Thyroid gland (tissue), 4 donors: Measurements from ENCODE around the gene FCGR3A. TPM values are rescaled to one million over a fixed set of nuclear protein-coding genes. Genes with fewer than 3 reads are reported as not detected.
"Not testable (repeated sequence)": the region's sequence is repeated elsewhere in the genome, so short reads cannot be mapped to it uniquely, and the experiment has no call there.

ENCODE experiments used
- DNase-seq, 2 donors: peaks; one replicate each; pipeline ENCODE4 v3.0.0-alpha.2; 2019
- H3K27ac ChIP-seq, 3 donors: fragments of 200-600 bp; sonication (generic); 1 replicate in 2 of 3; 2 replicates in 1 of 3; pipeline ENCODE4 v1.5.1; 2016 to 2019; ENCODE audit warnings: mild to moderate bottlenecking in 1 of 3, moderate library complexity in 1 of 3
- H3K27me3 ChIP-seq: fragments of 200-600 bp; sonication (generic); one replicate; pipeline ENCODE4 v1.5.1; 2019
- H3K36me3 ChIP-seq, 2 donors: fragments of 200-600 bp; sonication (generic); one replicate each; pipeline ENCODE4 v1.5.1; 2016 to 2019
- H3K4me1 ChIP-seq, 2 donors: fragments of 200-600 bp; sonication (generic); one replicate each; pipeline ENCODE4 v1.5.1; 2017 to 2019
- H3K4me3 ChIP-seq, 3 donors: fragments of 200-600 bp; sonication (generic); replicated peaks in 1 of 3; 1 replicate in 2 of 3; 2 replicates in 1 of 3; pipeline ENCODE4 v1.5.1; 2016; ENCODE audit warnings: mild to moderate bottlenecking in 1 of 3
- H3K9me3 ChIP-seq: fragments of 200-600 bp; sonication (generic); one replicate; pipeline ENCODE4 v1.5.1; 2017
- CTCF ChIP-seq, 6 experiments: fragments of 200-600 bp in 3 of 6; fragments of 450-650 bp in 3 of 6; sonication (generic) in 3 of 6; IDR thresholded peaks; one replicate each; pipeline ENCODE4 v1.5.1; 2016 to 2019; ENCODE audit warnings: antibody characterized with exemption in 6 of 6, mild to moderate bottlenecking in 2 of 6, inconsistent platforms in 1 of 6, moderate library complexity in 1 of 6
- POLR2A ChIP-seq, 2 donors: fragments of 450-650 bp; IDR thresholded peaks; one replicate each; pipeline ENCODE4 v1.6.1; 2017; ENCODE audit warnings: antibody characterized with exemption in 2 of 2, mild to moderate bottlenecking in 2 of 2, moderate library complexity in 1 of 2
- WGBS, 2 donors: methylation state at CpG; one replicate each; pipeline ENCODE4 v1.1.5; 2017; 5-methylcytosine and 5-hydroxymethylcytosine counted together
- intact Hi-C: fragments of 100-400 bp; cut with DNase I; formaldehyde crosslinking; loops from one replicate; pipeline ENCODE4 v1.15.1; 2023
- total RNA-seq, 4 donors: library from RNA; depleted of rRNA; stranded (reverse); fragments of >200 nt; gene quantifications; one replicate each; pipeline ENCODE4 v1.2.3, GENCODE V29; 2016

Gene FCGR3A
- total RNA-seq: 10 to 100 TPM in 1 of 4 donors, 1 to 10 TPM in 3; 1.7 to 11.7 (median 7.6) TPM

- H3K4me1 ChIP-seq: no peaks in the 10 kb centered on the region
- 84 to 90% methylated on average over 2 of the region's 2 CpGs for WGBS, 2 donors
- no peaks in the 10 kb centered on the region for H3K36me3 ChIP-seq
- intact Hi-C loops: no loop called here
- DNase-seq: no peak
- no peaks in the 10 kb centered on the region for H3K27me3 ChIP-seq
- no peaks in the 10 kb centered on the region for H3K9me3 ChIP-seq
- H3K27ac ChIP-seq: no peak within 1 kb of the TSS
- TF ChIP-seq CTCF (IDR thresholded peaks at IDR 0.05) (no peak), POLR2A (IDR thresholded peaks at IDR 0.05) (no peak)
- no peak within 1 kb of the TSS for H3K4me3 ChIP-seq
Measured at GRCh38 chr1:161549652-161550051, at the start of gene FCGR3A. Gene FCGR3A, minus strand, starts transcription at chr1:161549818. Its CDS starts 82 bp downstream, at chr1:161549736.

GRCh38 chr1:161597077-161597476, 47.5 kb upstream of the FCGR3A start:
- intact Hi-C loops, H3K36me3 ChIP-seq, H3K9me3 ChIP-seq, H3K27ac ChIP-seq, DNase-seq, H3K4me3 ChIP-seq, H3K4me1 ChIP-seq, H3K27me3 ChIP-seq: not testable (repeated sequence)
- 95% methylated on average over 3 of the region's 3 CpGs for WGBS, 2 donors

- H3K9me3 ChIP-seq, H3K36me3 ChIP-seq, H3K4me3 ChIP-seq, intact Hi-C loops, H3K4me1 ChIP-seq, DNase-seq, H3K27me3 ChIP-seq: not testable (repeated sequence)
- peak overlapping the region in 1 of 3 donors; percentile 28 for H3K27ac ChIP-seq
- 78 to 85% methylated on average over 2 of the region's 2 CpGs for WGBS, 2 donors
Measured at GRCh38 chr1:161595583-161595982, 46.0 kb upstream of the FCGR3A start.

- H3K27me3 ChIP-seq, H3K4me1 ChIP-seq, H3K36me3 ChIP-seq, DNase-seq, H3K4me3 ChIP-seq, H3K9me3 ChIP-seq, intact Hi-C loops: not testable (repeated sequence)
- H3K27ac ChIP-seq: peak overlapping the region in 1 of 3 donors; percentile 28
- 60 to 75% methylated on average over 1 to 2 of the region's 2 CpGs for WGBS, 2 donors
Measured at GRCh38 chr1:161595173-161595572, 45.6 kb upstream of the FCGR3A start.

GRCh38 chr1:161594269-161594984, 44.8 kb upstream of the FCGR3A start:
- intact Hi-C loops, DNase-seq, H3K9me3 ChIP-seq, H3K4me1 ChIP-seq, H3K36me3 ChIP-seq, H3K27ac ChIP-seq, H3K4me3 ChIP-seq, H3K27me3 ChIP-seq: not testable (repeated sequence)
- WGBS, 2 donors: 65 to 84% methylated on average over 2 of the region's 4 CpGs

- H3K9me3 ChIP-seq, DNase-seq, H3K4me1 ChIP-seq, H3K36me3 ChIP-seq, H3K27ac ChIP-seq, H3K27me3 ChIP-seq, intact Hi-C loops, H3K4me3 ChIP-seq: not testable (repeated sequence)
- WGBS, 2 donors: 76 to 89% methylated on average over 1 to 11 of the region's 11 CpGs
Measured at GRCh38 chr1:161593092-161593755, 43.6 kb upstream of the FCGR3A start.

- H3K4me1 ChIP-seq, H3K36me3 ChIP-seq, H3K27ac ChIP-seq, intact Hi-C loops, H3K9me3 ChIP-seq, DNase-seq, H3K4me3 ChIP-seq, H3K27me3 ChIP-seq: not testable (repeated sequence)
- WGBS, 2 donors: 85 to 90% methylated on average over 2 of the region's 3 CpGs
Measured at GRCh38 chr1:161592586-161592985, 43.0 kb upstream of the FCGR3A start.

GRCh38 chr1:161589920-161590319, 40.3 kb upstream of the FCGR3A start:
- WGBS, 2 donors: 88% methylated on average over 2 of the region's 6 CpGs; no CpG with 5 or more reads in 1 of the 2 donors
- H3K27ac ChIP-seq, intact Hi-C loops, H3K27me3 ChIP-seq, H3K4me3 ChIP-seq, DNase-seq, H3K36me3 ChIP-seq, H3K9me3 ChIP-seq, H3K4me1 ChIP-seq: not testable (repeated sequence)

GRCh38 chr1:161589365-161589764, 39.7 kb upstream of the FCGR3A start:
- H3K36me3 ChIP-seq, H3K27ac ChIP-seq, DNase-seq, H3K4me1 ChIP-seq, H3K4me3 ChIP-seq, intact Hi-C loops, H3K27me3 ChIP-seq, H3K9me3 ChIP-seq: not testable (repeated sequence)
- 73% methylated on average over 8 of the region's 8 CpGs; no CpG with 5 or more reads in 1 of the 2 donors for WGBS, 2 donors

GRCh38 chr1:161588596-161588995, 39.0 kb upstream of the FCGR3A start:
- WGBS, 2 donors: no CpG with 5 or more reads among the region's 6 CpGs
- H3K4me3 ChIP-seq, H3K4me1 ChIP-seq, intact Hi-C loops, H3K27ac ChIP-seq, H3K27me3 ChIP-seq, H3K36me3 ChIP-seq, H3K9me3 ChIP-seq, DNase-seq: not testable (repeated sequence)

- DNase-seq, H3K4me3 ChIP-seq, intact Hi-C loops, H3K36me3 ChIP-seq, H3K27me3 ChIP-seq, H3K4me1 ChIP-seq, H3K27ac ChIP-seq, H3K9me3 ChIP-seq: not testable (repeated sequence)
- WGBS, 2 donors: no CpG with 5 or more reads among the region's 4 CpGs
Measured at GRCh38 chr1:161582882-161583281, 33.3 kb upstream of the FCGR3A start.
